ENCODE measurements around the gene ARX.

GRCh38 chrX:24954732-24955131 lies 61.0 kb downstream of the ARX start:
- TF ChIP-seq CTCF (IDR thresholded peaks at IDR 0.05) (no peak), POLR2A (IDR thresholded peaks at IDR 0.05) (no peak)
